HTR-8/SVneo (cell line): Measurements from ENCODE around the gene GREB1L.
"Not testable (repeated sequence)": the region's sequence is repeated elsewhere in the genome, so short reads cannot be mapped to it uniquely, and the experiment has no call there.

ENCODE experiments used
- DNase-seq: peaks from one replicate; pipeline ENCODE4 v3.0.0; 2011; ENCODE audit warnings: low spot score, mixed read lengths; ENCODE audit not compliant: insufficient read length
- FAIRE-seq: peaks from 2 replicates; lab custom pipeline; 2011; peaks lifted over from hg19 to GRCh38; lab: Jason Lieb, UNC

The GREB1L gene

GRCh38 chr18:21242141-21242779 lies at the start of gene GREB1L:
TSS of gene GREB1L (plus strand) at chr18:21242232. CDS start at chr18:21383519, 141,287 bp downstream.
- peak; percentile 57 for DNase-seq
- FAIRE-seq: peak; percentile 63

- DNase-seq (no peak), FAIRE-seq (no peak)
Measured at GRCh38 chr18:21192308-21192624, 49.8 kb upstream of the GREB1L start.

- peak; percentile 33 for DNase-seq
Measured at GRCh38 chr18:21194871-21195771, 46.9 kb upstream of the GREB1L start.

GRCh38 chr18:21196426-21196825 lies 45.6 kb upstream of the GREB1L start:
- no peak for DNase-seq
- no peak for FAIRE-seq

More at GRCh38 chr18:21194871-21195771, 46.9 kb upstream of the GREB1L start:
- no peak for FAIRE-seq

GRCh38 chr18:21203126-21203525 lies 38.9 kb upstream of the GREB1L start:
- FAIRE-seq (no peak), DNase-seq (no peak)

- FAIRE-seq: no peak
- no peak for DNase-seq
Measured at GRCh38 chr18:21203542-21204241, 38.3 kb upstream of the GREB1L start.

- DNase-seq: no peak
- no peak for FAIRE-seq
Measured at GRCh38 chr18:21205695-21206094, 36.3 kb upstream of the GREB1L start.

- FAIRE-seq (no peak), DNase-seq (no peak)
Measured at GRCh38 chr18:21210278-21210677, 31.8 kb upstream of the GREB1L start.

GRCh38 chr18:21210784-21211183 lies 31.2 kb upstream of the GREB1L start:
- DNase-seq: no peak
- FAIRE-seq: peak; percentile 23

- not testable (repeated sequence) for DNase-seq, FAIRE-seq
Measured at GRCh38 chr18:21214409-21214808, 27.6 kb upstream of the GREB1L start.

- DNase-seq (no peak), FAIRE-seq (no peak)
Measured at GRCh38 chr18:21215490-21215889, 26.5 kb upstream of the GREB1L start.

GRCh38 chr18:21218862-21219261 lies 23.2 kb upstream of the GREB1L start:
- no peak for FAIRE-seq
- DNase-seq: no peak

- DNase-seq (peak; percentile 35), FAIRE-seq (no peak)
Measured at GRCh38 chr18:21230436-21230835, 11.6 kb upstream of the GREB1L start.

- FAIRE-seq (no peak), DNase-seq (no peak)
Measured at GRCh38 chr18:21241301-21242048, 557 bp upstream of the GREB1L start.

- peak; percentile 13 for FAIRE-seq
- no peak for DNase-seq
Measured at GRCh38 chr18:21242780-21243401, 859 bp downstream of the GREB1L start.

GRCh38 chr18:21254576-21254975 lies 12.5 kb downstream of the GREB1L start:
- FAIRE-seq: peak; percentile 4
- DNase-seq: no peak

- FAIRE-seq (no peak), DNase-seq (no peak)
Measured at GRCh38 chr18:21255211-21255610, 13.2 kb downstream of the GREB1L start.

GRCh38 chr18:21257386-21257785 lies 15.4 kb downstream of the GREB1L start:
- FAIRE-seq (peak; percentile 52), DNase-seq (peak; percentile 65)

- FAIRE-seq (no peak), DNase-seq (no peak)
Measured at GRCh38 chr18:21260621-21261020, 18.6 kb downstream of the GREB1L start.

- no peak for DNase-seq
Measured at GRCh38 chr18:21261352-21261751, 19.3 kb downstream of the GREB1L start.

More at GRCh38 chr18:21261352-21261751, 19.3 kb downstream of the GREB1L start:
- no peak for FAIRE-seq
